ENCODE results near the gene ZNF124. TPM values are rescaled to one million over a fixed set of nuclear protein-coding genes. Genes with fewer than 3 reads are reported as not detected.

The ZNF124 gene
- polyA plus RNA-seq, 1 of the 3 experiments (the other 2 are of a cell fraction): 2.7 TPM

DNA sequence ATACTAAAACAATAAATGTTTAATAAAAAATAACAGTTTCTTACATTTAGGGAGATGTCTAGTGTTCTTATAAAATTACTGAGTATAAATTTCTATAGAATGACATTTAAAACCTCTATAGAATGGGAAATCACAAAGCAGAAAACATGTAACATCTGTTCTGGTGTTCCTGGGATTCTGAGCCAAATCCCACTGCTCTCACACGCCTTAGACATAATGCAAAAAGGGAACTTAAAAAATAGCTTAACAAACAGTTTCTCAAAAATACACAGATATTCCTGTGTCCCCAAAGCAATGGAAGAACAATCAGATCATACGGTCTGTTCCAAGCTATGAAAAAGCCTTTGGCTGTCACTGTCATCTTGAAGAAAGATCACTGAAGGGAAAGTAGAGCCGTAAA, 27.0 kb upstream of the ZNF124 start:
- no peak overlapping the region for H3K9ac ChIP-seq
- no peaks in the 10 kb centered on the region; the same call in 1 of the 2 replicates for H3K9me2 ChIP-seq
- no peak overlapping the region for H2AFZ ChIP-seq (ENCODE audit: low read depth)
- H3K9me3 ChIP-seq: peaks cover 11% of the 10 kb centered on the region; the same call in 1 of the 2 replicates
- H3K4me1 ChIP-seq (ENCODE audit: control insufficient read depth in 1 of 2, insufficient read depth in 2 of 2, low read depth in 1 of 2, low read length in 1 of 2): no peaks in the 10 kb centered on the region
- H3F3A ChIP-seq (replicated peaks; ENCODE audit: insufficient read depth): no peaks in the 10 kb centered on the region
- CTCF ChIA-PET: no interaction called here
- peaks cover 32% of the 10 kb centered on the region; the same call in 1 of the 2 replicates for H3K79me2 ChIP-seq (ENCODE audit: insufficient read depth)
- H3K27me3 ChIP-seq (ENCODE audit: insufficient read depth): no peaks in the 10 kb centered on the region
- POLR2A ChIA-PET: no interaction called here
- WGBS (ENCODE audit: low lambda C conversion rate): 92% methylated on average over 3 of the region's 3 CpGs
- H3K36me3 ChIP-seq (replicated peaks in 1 of 2; ENCODE audit: control insufficient read depth in 1 of 2, insufficient read depth in 2 of 2, low read length in 1 of 2): peaks cover 63 to 70% of the 10 kb centered on the region in 2 experiments
- no peak for TF ChIP-seq MXI1 (IDR thresholded peaks at IDR 0.05; ENCODE audit: low read depth, low read length)
- no peak for TF ChIP-seq CHD2 (IDR thresholded peaks at IDR 0.05; ENCODE audit: low read length, partially characterized antibody)
- no peak for TF ChIP-seq YY1 (IDR thresholded peaks at IDR 0.05; ENCODE audit: low read depth)
- no peak for TF ChIP-seq POLR2AphosphoS5 (IDR thresholded peaks at IDR 0.05; ENCODE audit: low read depth, low read length)
- TF ChIP-seq, protein P1, sequence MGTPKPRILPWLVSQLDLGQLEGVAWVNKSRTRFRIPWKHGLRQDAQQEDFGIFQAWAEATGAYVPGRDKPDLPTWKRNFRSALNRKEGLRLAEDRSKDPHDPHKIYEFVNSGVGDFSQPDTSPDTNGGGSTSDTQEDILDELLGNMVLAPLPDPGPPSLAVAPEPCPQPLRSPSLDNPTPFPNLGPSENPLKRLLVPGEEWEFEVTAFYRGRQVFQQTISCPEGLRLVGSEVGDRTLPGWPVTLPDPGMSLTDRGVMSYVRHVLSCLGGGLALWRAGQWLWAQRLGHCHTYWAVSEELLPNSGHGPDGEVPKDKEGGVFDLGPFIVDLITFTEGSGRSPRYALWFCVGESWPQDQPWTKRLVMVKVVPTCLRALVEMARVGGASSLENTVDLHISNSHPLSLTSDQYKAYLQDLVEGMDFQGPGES (IDR thresholded peaks at IDR 0.05; ENCODE audit: low read depth, low read length): no peak
- no peak for TF ChIP-seq TEAD4 (IDR thresholded peaks at IDR 0.05; ENCODE audit: borderline replicate concordance, insufficient read depth)
- TF ChIP-seq, protein P2, sequence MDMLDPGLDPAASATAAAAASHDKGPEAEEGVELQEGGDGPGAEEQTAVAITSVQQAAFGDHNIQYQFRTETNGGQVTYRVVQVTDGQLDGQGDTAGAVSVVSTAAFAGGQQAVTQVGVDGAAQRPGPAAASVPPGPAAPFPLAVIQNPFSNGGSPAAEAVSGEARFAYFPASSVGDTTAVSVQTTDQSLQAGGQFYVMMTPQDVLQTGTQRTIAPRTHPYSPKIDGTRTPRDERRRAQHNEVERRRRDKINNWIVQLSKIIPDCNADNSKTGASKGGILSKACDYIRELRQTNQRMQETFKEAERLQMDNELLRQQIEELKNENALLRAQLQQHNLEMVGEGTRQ (IDR thresholded peaks at IDR 0.05; ENCODE audit: borderline replicate concordance, low read depth, low read length): no peak
- TF ChIP-seq FOXJ3 (CRISPR knock-in tag; IDR thresholded peaks at IDR 0.05): no peak
- no peak for TF ChIP-seq RXRA (IDR thresholded peaks at IDR 0.05; ENCODE audit: borderline replicate concordance, low read depth)
- no peak for TF ChIP-seq GATA2 (CRISPR knock-in tag; IDR thresholded peaks at IDR 0.05)
- no peak for TF ChIP-seq FOSL2 (IDR thresholded peaks at IDR 0.05; ENCODE audit: borderline replicate concordance, low read depth)
- TF ChIP-seq GABPA (IDR thresholded peaks at IDR 0.05; ENCODE audit: low read depth): no peak
- TF ChIP-seq EZH2phosphoT487 (IDR thresholded peaks at IDR 0.05; ENCODE audit: borderline replicate concordance, low read depth): no peak
- TF ChIP-seq, protein P3, sequence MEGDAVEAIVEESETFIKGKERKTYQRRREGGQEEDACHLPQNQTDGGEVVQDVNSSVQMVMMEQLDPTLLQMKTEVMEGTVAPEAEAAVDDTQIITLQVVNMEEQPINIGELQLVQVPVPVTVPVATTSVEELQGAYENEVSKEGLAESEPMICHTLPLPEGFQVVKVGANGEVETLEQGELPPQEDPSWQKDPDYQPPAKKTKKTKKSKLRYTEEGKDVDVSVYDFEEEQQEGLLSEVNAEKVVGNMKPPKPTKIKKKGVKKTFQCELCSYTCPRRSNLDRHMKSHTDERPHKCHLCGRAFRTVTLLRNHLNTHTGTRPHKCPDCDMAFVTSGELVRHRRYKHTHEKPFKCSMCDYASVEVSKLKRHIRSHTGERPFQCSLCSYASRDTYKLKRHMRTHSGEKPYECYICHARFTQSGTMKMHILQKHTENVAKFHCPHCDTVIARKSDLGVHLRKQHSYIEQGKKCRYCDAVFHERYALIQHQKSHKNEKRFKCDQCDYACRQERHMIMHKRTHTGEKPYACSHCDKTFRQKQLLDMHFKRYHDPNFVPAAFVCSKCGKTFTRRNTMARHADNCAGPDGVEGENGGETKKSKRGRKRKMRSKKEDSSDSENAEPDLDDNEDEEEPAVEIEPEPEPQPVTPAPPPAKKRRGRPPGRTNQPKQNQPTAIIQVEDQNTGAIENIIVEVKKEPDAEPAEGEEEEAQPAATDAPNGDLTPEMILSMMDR (IDR thresholded peaks at IDR 0.05): no peak
- TF ChIP-seq, protein P4, sequence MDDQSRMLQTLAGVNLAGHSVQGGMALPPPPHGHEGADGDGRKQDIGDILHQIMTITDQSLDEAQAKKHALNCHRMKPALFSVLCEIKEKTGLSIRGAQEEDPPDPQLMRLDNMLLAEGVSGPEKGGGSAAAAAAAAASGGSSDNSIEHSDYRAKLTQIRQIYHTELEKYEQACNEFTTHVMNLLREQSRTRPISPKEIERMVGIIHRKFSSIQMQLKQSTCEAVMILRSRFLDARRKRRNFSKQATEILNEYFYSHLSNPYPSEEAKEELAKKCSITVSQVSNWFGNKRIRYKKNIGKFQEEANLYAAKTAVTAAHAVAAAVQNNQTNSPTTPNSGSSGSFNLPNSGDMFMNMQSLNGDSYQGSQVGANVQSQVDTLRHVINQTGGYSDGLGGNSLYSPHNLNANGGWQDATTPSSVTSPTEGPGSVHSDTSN (IDR thresholded peaks at IDR 0.05): no peak
- no peak for TF ChIP-seq RFX5 (IDR thresholded peaks at IDR 0.05; ENCODE audit: low read length)
- TF ChIP-seq, protein P5, sequence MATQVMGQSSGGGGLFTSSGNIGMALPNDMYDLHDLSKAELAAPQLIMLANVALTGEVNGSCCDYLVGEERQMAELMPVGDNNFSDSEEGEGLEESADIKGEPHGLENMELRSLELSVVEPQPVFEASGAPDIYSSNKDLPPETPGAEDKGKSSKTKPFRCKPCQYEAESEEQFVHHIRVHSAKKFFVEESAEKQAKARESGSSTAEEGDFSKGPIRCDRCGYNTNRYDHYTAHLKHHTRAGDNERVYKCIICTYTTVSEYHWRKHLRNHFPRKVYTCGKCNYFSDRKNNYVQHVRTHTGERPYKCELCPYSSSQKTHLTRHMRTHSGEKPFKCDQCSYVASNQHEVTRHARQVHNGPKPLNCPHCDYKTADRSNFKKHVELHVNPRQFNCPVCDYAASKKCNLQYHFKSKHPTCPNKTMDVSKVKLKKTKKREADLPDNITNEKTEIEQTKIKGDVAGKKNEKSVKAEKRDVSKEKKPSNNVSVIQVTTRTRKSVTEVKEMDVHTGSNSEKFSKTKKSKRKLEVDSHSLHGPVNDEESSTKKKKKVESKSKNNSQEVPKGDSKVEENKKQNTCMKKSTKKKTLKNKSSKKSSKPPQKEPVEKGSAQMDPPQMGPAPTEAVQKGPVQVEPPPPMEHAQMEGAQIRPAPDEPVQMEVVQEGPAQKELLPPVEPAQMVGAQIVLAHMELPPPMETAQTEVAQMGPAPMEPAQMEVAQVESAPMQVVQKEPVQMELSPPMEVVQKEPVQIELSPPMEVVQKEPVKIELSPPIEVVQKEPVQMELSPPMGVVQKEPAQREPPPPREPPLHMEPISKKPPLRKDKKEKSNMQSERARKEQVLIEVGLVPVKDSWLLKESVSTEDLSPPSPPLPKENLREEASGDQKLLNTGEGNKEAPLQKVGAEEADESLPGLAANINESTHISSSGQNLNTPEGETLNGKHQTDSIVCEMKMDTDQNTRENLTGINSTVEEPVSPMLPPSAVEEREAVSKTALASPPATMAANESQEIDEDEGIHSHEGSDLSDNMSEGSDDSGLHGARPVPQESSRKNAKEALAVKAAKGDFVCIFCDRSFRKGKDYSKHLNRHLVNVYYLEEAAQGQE (IDR thresholded peaks at IDR 0.05; ENCODE audit: low read depth, low read length): no peak
- TF ChIP-seq, protein P6, sequence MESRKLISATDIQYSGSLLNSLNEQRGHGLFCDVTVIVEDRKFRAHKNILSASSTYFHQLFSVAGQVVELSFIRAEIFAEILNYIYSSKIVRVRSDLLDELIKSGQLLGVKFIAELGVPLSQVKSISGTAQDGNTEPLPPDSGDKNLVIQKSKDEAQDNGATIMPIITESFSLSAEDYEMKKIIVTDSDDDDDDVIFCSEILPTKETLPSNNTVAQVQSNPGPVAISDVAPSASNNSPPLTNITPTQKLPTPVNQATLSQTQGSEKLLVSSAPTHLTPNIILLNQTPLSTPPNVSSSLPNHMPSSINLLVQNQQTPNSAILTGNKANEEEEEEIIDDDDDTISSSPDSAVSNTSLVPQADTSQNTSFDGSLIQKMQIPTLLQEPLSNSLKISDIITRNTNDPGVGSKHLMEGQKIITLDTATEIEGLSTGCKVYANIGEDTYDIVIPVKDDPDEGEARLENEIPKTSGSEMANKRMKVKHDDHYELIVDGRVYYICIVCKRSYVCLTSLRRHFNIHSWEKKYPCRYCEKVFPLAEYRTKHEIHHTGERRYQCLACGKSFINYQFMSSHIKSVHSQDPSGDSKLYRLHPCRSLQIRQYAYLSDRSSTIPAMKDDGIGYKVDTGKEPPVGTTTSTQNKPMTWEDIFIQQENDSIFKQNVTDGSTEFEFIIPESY (IDR thresholded peaks at IDR 0.05; ENCODE audit: borderline replicate concordance, low read depth): no peak
- H3K4me3 ChIP-seq (ENCODE audit: low read depth in 2 of 2, low read length in 1 of 2): no peak overlapping the region
- no peak overlapping the region for H3K4me2 ChIP-seq
- DNase-seq: no peak
- H3K27ac ChIP-seq (ENCODE audit: low read depth in 2 of 2, low read length in 1 of 2): no peak overlapping the region
- H4K20me1 ChIP-seq (ENCODE audit: insufficient read depth): no peaks in the 10 kb centered on the region

Measured in SK-N-SH (cell line).